ELF-1 (cell line): ENCODE results near the gene ERICH3.
A peak's percentile ranks its signal among the peaks of the same experiment; 100 is the strongest.

ENCODE experiments used
- DNase-seq: peaks from one replicate; pipeline ENCODE4 v3.0.0-alpha.2; 2016; ENCODE audit warnings: low read depth, low spot score

The ERICH3 gene, protein sequence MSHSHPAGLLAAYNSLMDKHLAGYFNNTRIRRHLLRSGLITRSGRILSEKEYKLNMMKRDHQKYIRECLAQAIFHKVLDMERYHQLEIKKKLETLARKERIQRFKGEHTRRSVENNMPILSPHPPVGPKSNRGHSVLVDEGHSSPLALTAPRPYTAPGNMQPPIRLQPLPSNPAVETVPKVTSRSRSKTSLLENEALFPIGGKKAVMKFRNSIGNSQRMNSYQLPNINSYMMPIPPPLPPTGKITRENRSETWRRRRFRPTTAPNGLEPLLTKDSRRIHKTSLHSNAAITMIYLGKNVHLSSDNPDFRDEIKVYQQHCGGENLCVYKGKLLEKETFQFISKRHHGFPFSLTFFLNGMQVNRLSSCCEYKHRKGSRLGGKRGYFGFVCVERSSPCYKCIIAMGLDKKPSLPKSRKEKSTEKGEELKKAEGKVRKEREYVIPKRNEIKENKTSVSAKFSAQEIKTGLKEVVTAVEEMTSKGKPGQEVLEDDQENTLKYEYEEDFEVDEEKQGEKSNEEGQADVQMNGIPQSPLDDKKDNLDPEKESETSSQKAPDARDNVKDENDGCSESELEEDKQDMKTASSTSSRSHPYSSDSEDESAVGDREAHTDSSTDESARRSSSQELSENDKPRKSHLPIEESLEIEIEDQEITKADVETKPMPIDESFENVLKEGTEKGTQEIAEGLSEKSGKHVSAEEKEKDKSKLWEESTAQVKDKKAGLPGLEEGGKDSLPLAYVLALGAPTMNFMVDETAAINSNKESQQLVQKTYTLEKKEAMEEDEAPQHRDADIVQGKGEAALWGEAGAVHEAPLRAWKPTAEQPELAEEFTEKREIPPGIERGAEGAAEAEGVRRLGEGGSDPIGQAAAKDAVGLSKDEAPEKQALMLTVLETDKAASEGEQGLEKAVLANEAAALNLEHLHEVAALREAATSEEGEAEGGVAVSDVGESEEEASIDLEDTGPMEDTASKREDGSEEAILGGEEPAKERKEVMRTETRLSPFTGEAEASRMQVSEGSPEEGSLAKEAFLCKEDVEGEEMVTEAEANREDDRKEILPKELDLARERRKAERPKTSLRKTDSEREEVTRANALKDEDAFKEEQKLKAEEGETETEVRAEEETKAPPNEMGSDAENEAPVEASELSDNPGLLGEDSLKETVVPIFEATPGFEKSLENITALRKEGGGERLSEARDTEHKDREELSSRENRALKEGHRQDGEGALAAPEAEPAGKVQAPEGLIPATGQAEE (N-terminal part only)

DNA sequence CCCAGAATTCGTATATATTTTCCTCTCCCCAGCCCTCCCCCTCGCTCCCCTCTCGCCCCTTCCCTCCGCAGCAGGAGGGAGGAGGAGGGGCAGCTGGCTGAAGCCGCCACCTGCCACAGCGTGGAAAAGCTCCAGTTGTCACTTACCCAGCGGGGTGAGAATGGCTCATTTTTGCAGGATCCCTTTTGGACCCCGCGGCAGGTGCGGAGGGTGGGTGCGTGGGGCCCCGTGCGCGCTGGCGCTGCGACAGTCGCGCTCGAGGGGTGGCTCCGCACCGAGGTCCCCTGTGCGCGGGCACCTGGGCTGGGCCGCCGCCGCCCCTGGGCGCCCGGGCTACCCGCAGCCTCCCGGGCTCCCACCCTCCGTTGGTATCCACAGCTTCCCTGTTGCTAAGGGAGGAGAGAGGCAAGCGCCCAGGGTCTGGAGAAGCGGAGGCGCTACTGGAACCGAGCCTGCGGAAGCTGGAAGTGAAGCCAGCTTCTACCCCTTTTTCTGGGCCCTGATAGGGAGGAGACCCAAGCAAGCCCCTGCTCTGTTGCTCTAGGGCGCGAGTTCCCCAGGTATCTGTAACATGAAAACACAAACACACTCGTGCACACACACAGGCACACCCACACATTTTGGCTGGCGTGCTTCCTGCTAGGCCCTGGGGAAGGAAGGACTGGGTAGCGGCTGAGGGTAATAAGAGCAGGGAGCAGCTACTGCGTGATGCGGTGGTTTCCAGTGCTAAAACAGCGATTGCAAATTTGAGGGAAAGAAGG lies at the start of gene ERICH3:
ERICH3 (minus strand) TSS at position 442 of the 761 bp plus-strand sequence; CDS start at position 169, 273 bp downstream.
- peak; percentile 26 for DNase-seq

DNA sequence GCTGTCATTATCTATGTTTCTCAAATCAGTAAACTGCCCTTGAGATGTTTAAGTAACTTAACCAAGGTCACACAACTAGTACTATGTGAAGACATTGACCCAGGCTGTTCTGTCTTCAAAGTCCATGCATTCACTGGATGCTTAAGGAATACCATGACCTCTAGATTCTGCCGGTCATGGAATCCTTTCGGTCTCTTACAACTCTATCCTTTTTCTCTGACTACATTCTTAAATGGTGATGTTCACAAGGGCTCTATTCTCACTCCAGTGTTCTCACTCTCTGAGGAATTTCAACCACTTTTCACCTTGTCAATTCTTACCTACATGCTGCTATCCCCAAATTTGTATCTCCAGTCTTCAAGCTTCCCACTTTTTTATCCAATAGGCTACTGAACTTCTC lies 44.0 kb upstream of the ERICH3 start:
- no peak for DNase-seq

- DNase-seq = no peak
These were observed 43.2 kb upstream of the ERICH3 start for GRCh38 chr1:74716822-74717221.

DNA sequence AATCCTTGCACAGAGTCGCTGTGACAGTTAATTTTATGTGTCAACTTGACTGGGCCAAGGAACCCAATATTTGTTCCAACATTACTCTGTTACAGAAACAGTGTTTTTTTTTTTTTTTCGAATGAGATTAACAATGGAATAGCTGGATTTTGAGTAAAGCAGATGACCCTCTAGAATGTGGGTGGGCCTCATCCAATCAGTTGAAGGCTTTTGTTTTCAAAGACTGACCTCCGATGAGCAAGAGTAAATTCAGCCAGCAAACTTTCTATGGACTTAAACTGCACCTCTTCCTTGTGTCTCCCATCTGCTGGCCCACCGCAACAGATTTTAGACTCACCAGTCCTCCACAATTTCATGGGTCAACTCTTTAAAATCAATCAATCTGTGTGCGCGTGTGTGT lies 42.2 kb upstream of the ERICH3 start:
- DNase-seq = no peak

GRCh38 chr1:74715236-74715502 lies 41.6 kb upstream of the ERICH3 start:
- DNase-seq = no peak

DNA sequence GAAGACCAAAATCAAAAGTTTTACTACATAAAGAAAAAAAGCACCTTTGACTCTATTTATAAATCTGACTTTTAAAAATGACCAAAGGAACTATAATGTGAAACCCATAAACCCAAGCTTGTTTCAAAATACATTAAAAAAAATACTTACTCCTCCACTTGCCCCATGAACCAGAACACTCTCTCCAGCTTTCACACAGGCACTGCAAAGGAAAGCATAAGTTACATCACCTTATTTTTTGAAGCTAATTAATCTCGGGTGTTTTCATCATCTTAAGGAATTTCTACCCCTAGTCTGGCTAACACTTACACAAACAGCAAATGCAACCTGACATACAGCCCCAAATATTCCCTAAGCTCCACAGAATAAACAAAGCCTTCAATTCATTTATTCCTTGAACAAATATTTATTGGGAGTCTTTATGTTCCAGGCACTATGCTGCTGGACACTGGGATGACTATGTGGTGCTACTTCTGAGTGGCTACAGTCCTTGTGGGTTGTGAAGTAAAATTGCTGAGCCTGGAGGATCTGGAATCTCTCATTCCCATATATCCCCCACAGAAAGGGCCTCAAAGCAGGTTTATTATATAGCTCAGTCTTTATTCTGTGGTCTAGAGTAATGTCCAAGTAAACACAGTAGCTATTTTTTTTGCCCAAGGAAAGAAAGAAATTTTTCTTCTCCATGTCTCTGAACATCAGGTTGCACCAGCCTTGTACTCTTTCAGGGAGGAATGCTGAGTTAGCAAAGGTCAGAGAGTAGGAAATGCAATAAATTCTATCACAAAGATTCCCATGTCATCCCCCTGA lies 41.0 kb upstream of the ERICH3 start:
- DNase-seq = no peak

GRCh38 chr1:74713849-74714248 lies 40.3 kb upstream of the ERICH3 start:
- DNase-seq = no peak

DNA sequence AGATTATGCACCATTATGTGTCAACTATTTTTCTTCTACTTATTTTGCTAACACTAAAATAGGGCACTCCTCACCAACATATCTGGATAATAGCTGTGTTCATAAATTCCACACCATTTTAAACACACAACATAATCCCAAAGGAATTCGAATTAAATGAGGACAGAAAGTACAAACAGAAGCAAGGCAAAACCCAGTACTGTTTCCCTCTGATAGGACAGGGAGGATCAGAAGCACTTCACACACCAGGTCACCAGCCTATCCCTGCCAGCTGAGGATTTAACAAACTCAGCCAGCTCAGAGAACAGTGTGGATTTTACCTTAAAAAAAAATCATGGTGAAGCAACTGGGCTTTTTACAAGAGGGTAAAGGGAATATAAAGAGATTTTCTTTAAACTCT lies 39.3 kb upstream of the ERICH3 start:
- no peak for DNase-seq

DNA sequence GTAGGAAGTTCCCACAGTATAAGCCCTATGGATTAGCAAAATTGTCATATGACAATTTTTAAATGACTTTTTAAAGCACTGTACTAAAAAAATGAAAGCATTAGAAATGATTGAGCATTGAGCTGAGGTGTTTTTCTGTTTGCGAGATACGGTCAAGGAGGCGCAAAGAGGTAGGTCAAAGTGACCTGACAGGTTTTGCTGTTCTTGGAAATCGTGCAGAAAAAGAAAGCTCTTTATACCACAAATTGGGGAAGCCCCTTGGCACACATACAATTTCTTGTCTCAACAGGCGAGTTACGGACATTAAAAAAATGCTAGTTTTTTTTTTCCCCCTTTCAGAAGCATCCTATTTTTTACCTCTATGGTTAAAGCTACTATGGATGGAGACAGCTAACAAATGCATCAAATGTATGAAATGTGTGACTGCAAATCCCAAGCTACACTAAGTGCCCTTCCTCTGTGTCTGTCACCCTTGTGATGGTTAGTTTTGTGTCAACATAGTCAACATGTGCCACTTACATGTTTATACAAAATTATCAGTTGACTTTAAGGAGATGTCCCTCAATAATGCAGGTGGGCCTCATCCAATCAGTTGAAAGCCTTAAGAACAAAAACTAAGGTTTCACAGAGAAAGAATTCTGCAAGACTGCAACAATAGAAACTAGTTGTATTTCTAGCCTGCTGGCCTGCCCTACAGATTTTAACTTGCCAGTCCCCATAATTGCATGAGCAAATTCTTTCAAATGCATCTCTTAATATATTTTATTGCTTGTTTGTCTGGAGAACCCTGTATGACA lies 30.0 kb upstream of the ERICH3 start:
- no peak for DNase-seq

GRCh38 chr1:74699331-74699730 lies 25.7 kb upstream of the ERICH3 start:
- no peak for DNase-seq

DNA sequence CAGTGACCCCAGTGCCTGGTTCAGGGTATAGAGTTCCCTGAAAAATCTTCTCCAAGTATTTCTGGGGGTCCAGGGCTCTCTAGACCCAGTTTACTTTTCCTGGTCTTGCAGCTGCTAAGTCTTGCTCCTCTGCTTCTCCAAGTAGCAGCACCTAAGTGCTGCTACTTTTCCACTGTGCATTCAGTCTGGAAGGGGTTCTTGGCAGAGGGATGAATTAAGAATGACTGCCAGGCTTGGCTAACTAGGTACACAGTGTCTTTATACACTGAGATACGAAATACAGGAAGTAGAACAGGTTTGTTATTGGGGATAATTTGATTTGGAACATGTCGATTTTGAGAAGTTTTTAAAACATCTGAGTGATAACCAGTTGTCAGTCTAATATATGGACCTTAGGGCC lies 24.2 kb upstream of the ERICH3 start:
- DNase-seq = no peak

DNA sequence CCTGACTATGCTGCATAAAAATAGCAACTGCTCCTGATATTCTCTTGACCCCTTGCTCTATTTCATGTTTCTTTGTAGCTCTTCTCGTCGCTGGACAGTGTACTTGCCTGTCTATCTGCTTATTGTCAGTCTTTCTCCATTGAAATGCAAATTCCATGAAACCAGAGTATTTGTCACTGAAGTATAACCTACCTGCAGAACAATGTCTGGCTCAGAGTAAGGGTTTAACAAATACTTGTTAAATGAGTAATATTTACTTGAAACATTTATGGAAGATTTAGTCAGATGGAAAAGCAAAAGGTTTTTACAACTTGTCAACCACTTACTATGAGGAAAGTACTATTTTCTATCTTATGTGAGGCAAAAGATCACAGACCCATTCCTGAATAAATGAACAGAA lies 19.9 kb upstream of the ERICH3 start:
- DNase-seq = no peak

- DNase-seq = no peak
These were observed 17.3 kb upstream of the ERICH3 start for GRCh38 chr1:74690909-74691308.

GRCh38 chr1:74690364-74690696 lies 16.7 kb upstream of the ERICH3 start:
- no peak for DNase-seq

- DNase-seq = peak; percentile 29
These were observed 16.2 kb upstream of the ERICH3 start for GRCh38 chr1:74689621-74690363.

DNA sequence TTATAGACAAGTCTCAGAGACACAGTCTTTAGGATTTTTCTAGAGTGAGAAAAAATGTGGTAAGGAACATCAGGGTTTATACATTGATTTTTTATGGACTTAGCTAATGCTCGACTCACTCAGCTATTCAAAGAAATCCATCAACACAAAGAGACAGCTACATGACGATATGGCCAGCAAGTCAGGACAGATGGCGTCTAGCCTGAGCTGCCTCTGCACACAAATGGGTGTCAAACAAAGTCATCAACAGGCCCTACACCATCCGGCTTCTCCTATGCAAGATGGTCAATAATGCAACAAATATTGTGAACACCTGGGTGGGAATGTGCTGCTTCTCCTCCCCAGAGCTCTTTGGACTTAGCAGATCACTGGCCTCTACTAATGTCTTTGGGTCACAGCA lies 13.3 kb upstream of the ERICH3 start:
- DNase-seq = no peak

- DNase-seq = no peak
These were observed 10.7 kb upstream of the ERICH3 start for GRCh38 chr1:74684301-74684700.

- no peak for DNase-seq
These were observed 10.1 kb upstream of the ERICH3 start for GRCh38 chr1:74683656-74684055.

GRCh38 chr1:74681851-74682250 lies 8.3 kb upstream of the ERICH3 start:
- no peak for DNase-seq
